ENCODE data around the gene ABHD2.

DNA sequence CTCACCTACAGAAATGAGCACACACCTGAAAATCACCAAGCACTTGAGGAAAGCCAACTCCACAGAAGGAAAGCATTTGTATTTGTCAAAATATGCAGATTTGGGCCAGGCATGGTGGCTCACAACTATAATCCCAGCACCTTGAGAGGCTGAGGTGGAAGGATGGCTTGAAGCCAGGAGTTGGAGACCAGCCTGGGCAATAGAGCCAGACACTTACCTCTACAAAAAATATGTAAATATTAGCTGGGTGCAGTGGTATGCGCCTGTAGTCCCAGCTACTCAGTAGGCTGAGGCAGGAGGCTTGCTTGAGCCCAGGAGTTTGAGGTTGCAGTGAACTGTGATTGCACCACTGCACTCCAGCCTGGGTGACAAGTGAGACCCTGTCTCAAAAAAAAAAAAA is 120.8 kb downstream of the ABHD2 start:
- TF ChIP-seq, protein P1, sequence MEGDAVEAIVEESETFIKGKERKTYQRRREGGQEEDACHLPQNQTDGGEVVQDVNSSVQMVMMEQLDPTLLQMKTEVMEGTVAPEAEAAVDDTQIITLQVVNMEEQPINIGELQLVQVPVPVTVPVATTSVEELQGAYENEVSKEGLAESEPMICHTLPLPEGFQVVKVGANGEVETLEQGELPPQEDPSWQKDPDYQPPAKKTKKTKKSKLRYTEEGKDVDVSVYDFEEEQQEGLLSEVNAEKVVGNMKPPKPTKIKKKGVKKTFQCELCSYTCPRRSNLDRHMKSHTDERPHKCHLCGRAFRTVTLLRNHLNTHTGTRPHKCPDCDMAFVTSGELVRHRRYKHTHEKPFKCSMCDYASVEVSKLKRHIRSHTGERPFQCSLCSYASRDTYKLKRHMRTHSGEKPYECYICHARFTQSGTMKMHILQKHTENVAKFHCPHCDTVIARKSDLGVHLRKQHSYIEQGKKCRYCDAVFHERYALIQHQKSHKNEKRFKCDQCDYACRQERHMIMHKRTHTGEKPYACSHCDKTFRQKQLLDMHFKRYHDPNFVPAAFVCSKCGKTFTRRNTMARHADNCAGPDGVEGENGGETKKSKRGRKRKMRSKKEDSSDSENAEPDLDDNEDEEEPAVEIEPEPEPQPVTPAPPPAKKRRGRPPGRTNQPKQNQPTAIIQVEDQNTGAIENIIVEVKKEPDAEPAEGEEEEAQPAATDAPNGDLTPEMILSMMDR (conservative IDR thresholded peaks at IDR 0.05; ENCODE audit: low read depth in 2 of 2): no peak
- TF ChIP-seq POLR2AphosphoS5 (IDR thresholded peaks at IDR 0.05; ENCODE audit: low read depth) (no peak), EZH2phosphoT487 (IDR thresholded peaks at IDR 0.05; ENCODE audit: unreplicated experiment) (no peak), EZH2 (IDR thresholded peaks at IDR 0.05; ENCODE audit: low read depth, unreplicated experiment) (no peak), ZNF331 (CRISPR knock-in tag; IDR thresholded peaks at IDR 0.05; ENCODE audit: low read depth) (no peak)
- TF ChIP-seq, protein P2, sequence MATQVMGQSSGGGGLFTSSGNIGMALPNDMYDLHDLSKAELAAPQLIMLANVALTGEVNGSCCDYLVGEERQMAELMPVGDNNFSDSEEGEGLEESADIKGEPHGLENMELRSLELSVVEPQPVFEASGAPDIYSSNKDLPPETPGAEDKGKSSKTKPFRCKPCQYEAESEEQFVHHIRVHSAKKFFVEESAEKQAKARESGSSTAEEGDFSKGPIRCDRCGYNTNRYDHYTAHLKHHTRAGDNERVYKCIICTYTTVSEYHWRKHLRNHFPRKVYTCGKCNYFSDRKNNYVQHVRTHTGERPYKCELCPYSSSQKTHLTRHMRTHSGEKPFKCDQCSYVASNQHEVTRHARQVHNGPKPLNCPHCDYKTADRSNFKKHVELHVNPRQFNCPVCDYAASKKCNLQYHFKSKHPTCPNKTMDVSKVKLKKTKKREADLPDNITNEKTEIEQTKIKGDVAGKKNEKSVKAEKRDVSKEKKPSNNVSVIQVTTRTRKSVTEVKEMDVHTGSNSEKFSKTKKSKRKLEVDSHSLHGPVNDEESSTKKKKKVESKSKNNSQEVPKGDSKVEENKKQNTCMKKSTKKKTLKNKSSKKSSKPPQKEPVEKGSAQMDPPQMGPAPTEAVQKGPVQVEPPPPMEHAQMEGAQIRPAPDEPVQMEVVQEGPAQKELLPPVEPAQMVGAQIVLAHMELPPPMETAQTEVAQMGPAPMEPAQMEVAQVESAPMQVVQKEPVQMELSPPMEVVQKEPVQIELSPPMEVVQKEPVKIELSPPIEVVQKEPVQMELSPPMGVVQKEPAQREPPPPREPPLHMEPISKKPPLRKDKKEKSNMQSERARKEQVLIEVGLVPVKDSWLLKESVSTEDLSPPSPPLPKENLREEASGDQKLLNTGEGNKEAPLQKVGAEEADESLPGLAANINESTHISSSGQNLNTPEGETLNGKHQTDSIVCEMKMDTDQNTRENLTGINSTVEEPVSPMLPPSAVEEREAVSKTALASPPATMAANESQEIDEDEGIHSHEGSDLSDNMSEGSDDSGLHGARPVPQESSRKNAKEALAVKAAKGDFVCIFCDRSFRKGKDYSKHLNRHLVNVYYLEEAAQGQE (IDR thresholded peaks at IDR 0.05; ENCODE audit: unreplicated experiment): no peak
- TF ChIP-seq, protein P3, sequence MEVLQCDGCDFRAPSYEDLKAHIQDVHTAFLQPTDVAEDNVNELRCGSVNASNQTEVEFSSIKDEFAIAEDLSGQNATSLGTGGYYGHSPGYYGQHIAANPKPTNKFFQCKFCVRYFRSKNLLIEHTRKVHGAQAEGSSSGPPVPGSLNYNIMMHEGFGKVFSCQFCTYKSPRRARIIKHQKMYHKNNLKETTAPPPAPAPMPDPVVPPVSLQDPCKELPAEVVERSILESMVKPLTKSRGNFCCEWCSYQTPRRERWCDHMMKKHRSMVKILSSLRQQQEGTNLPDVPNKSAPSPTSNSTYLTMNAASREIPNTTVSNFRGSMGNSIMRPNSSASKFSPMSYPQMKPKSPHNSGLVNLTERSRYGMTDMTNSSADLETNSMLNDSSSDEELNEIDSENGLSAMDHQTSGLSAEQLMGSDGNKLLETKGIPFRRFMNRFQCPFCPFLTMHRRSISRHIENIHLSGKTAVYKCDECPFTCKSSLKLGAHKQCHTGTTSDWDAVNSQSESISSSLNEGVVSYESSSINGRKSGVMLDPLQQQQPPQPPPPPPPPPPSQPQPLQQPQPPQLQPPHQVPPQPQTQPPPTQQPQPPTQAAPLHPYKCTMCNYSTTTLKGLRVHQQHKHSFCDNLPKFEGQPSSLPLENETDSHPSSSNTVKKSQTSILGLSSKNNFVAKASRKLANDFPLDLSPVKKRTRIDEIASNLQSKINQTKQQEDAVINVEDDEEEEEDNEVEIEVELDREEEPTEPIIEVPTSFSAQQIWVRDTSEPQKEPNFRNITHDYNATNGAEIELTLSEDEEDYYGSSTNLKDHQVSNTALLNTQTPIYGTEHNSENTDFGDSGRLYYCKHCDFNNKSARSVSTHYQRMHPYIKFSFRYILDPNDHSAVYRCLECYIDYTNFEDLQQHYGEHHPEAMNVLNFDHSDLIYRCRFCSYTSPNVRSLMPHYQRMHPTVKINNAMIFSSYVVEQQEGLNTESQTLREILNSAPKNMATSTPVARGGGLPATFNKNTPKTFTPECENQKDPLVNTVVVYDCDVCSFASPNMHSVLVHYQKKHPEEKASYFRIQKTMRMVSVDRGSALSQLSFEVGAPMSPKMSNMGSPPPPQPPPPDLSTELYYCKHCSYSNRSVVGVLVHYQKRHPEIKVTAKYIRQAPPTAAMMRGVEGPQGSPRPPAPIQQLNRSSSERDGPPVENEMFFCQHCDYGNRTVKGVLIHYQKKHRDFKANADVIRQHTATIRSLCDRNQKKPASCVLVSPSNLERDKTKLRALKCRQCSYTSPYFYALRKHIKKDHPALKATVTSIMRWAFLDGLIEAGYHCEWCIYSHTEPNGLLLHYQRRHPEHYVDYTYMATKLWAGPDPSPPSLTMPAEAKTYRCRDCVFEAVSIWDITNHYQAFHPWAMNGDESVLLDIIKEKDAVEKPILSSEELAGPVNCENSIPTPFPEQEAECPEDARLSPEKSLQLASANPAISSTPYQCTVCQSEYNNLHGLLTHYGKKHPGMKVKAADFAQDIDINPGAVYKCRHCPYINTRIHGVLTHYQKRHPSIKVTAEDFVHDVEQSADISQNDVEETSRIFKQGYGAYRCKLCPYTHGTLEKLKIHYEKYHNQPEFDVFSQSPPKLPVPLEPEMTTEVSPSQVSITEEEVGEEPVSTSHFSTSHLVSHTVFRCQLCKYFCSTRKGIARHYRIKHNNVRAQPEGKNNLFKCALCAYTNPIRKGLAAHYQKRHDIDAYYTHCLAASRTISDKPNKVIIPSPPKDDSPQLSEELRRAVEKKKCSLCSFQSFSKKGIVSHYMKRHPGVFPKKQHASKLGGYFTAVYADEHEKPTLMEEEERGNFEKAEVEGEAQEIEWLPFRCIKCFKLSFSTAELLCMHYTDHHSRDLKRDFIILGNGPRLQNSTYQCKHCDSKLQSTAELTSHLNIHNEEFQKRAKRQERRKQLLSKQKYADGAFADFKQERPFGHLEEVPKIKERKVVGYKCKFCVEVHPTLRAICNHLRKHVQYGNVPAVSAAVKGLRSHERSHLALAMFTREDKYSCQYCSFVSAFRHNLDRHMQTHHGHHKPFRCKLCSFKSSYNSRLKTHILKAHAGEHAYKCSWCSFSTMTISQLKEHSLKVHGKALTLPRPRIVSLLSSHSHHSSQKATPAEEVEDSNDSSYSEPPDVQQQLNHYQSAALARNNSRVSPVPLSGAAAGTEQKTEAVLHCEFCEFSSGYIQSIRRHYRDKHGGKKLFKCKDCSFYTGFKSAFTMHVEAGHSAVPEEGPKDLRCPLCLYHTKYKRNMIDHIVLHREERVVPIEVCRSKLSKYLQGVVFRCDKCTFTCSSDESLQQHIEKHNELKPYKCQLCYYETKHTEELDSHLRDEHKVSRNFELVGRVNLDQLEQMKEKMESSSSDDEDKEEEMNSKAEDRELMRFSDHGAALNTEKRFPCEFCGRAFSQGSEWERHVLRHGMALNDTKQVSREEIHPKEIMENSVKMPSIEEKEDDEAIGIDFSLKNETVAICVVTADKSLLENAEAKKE (CRISPR knock-in tag; IDR thresholded peaks at IDR 0.05): no peak

Measured in GM23338 (cell line).